Mucosa of descending colon (tissue), 3 donors: ENCODE results near the gene FANCL. TPM values are rescaled to one million over a fixed set of nuclear protein-coding genes. Genes with fewer than 3 reads are reported as not detected.
A peak's percentile ranks its signal among the peaks of the same experiment; 100 is the strongest.
"Not testable (repeated sequence)": the region's sequence is repeated elsewhere in the genome, so short reads cannot be mapped to it uniquely, and the experiment has no call there.

Experiments
- ATAC-seq: fragments of 200-7000 bp; cut with Tn5 transposase; one replicate; pipeline ENCODE4 v1.9.1; 2020; ENCODE audit warnings: mild to moderate bottlenecking, moderate library complexity
- DNase-seq, 3 donors: peaks; one replicate each; pipeline ENCODE4 v3.0.0-alpha.2; 2020
- H3K36me3 ChIP-seq: fragments of 200-600 bp; one replicate; pipeline ENCODE4 v1.8.0; 2021; ENCODE audit warnings: low read depth, mild to moderate bottlenecking
- H3K4me1 ChIP-seq: fragments of 200-600 bp; one replicate; pipeline ENCODE4 v1.8.0; 2021; ENCODE audit warnings: low read depth, mild to moderate bottlenecking
- H3K4me3 ChIP-seq: fragments of 200-600 bp; one replicate; pipeline ENCODE4 v1.8.0; 2021; ENCODE audit warnings: mild to moderate bottlenecking
- H3K9me3 ChIP-seq: fragments of 200-600 bp; one replicate; pipeline ENCODE4 v1.8.0; 2021; ENCODE audit warnings: mild to moderate bottlenecking
- intact Hi-C, 2 donors: fragments of 100-400 bp; cut with DNase I in 1 of 2; cut with micrococcal nuclease in 1 of 2; formaldehyde crosslinking; loops; one replicate each; pipeline versions ENCODE4 v1.11.0 to v1.11.1; 2022; cut with DNase I, micrococcal nuclease
- total RNA-seq, 3 donors: library from RNA; stranded (reverse); fragmentation: NEBNext Ultra II Directional in 2 of 3; extraction: Animal tissue kit (Norgen Biotek cat#: 25700) in 2 of 3; gene quantifications; one replicate each; pipeline versions ENCODE4 v1.2.1 to v1.2.4, GENCODE V29; 2021 to 2023
- TF ChIP-seq, protein P1 (sequence below): fragments of 200-600 bp; IDR thresholded peaks from one replicate; pipeline ENCODE4 v1.8.0; 2022; ENCODE audit warnings: antibody characterized with exemption, mild to moderate bottlenecking
- donor health status: DM: no; HTN: no; CAD: no; lungs with moderate emphysema.
- donor health status: DM: no; HTN: no; CAD: no.
- donor health status: DM: no; HTN: yes; CAD: no.

Gene FANCL
- total RNA-seq, 3 donors from 2014 or later: 19.5 to 33.5 (median 26.4) TPM

DNA sequence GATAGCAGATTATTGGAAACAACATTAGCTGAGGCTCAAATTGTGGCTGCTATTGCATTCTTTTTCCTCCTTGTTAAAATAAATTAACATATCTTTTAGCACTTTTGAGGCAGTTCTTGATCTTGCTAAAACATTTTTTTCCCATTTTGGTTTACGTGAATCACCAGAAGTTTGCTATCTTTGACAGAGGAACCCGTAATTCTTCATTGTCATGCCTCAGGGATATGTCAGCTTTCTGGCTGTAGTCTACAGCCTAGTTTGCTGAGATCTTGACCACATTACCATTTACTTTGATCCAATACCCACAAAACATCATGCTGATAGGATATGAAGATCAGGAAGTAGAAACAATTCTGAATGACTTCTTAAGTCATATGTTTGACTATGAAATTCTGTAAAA, 25.1 kb upstream of the FANCL start:
- no peaks in the 10 kb centered on the region for H3K9me3 ChIP-seq
- TF ChIP-seq, protein P1, sequence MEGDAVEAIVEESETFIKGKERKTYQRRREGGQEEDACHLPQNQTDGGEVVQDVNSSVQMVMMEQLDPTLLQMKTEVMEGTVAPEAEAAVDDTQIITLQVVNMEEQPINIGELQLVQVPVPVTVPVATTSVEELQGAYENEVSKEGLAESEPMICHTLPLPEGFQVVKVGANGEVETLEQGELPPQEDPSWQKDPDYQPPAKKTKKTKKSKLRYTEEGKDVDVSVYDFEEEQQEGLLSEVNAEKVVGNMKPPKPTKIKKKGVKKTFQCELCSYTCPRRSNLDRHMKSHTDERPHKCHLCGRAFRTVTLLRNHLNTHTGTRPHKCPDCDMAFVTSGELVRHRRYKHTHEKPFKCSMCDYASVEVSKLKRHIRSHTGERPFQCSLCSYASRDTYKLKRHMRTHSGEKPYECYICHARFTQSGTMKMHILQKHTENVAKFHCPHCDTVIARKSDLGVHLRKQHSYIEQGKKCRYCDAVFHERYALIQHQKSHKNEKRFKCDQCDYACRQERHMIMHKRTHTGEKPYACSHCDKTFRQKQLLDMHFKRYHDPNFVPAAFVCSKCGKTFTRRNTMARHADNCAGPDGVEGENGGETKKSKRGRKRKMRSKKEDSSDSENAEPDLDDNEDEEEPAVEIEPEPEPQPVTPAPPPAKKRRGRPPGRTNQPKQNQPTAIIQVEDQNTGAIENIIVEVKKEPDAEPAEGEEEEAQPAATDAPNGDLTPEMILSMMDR: no peak
- intact Hi-C loops: no loop called here
- H3K36me3 ChIP-seq: no peaks in the 10 kb centered on the region
- ATAC-seq: no peak
- DNase-seq: no peak
- H3K4me1 ChIP-seq: no peaks in the 10 kb centered on the region
- H3K4me3 ChIP-seq: no peak overlapping the region

DNA sequence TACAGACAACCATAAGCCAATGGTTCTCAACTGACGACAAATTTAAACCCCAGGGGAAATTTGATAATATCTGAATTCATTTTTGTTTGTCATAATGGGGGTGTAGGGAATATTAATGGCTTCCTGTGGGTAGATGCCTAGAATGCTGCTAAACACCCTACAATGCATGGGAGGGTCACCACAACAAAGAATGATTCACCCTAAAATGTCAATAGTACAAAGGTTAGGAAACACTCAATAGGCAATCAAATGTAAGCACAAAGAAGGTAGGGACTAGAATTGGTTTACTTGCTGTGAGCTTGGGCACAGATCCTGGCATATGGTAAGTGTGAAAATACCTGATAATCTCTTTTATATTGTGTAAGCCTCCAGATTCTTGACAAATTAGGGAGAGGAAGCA, 20.1 kb upstream of the FANCL start:
- H3K9me3 ChIP-seq: no peaks in the 10 kb centered on the region
- H3K4me1 ChIP-seq: no peaks in the 10 kb centered on the region
- no peak overlapping the region for H3K4me3 ChIP-seq
- no peak for ATAC-seq
- H3K36me3 ChIP-seq: no peaks in the 10 kb centered on the region
- TF ChIP-seq, protein P1: no peak
- intact Hi-C loops: no loop called here
- DNase-seq: no peak

GRCh38 chr2:58258456-58258855, 17.3 kb upstream of the FANCL start:
- H3K36me3 ChIP-seq, H3K4me1 ChIP-seq, DNase-seq, H3K4me3 ChIP-seq, H3K9me3 ChIP-seq, ATAC-seq, intact Hi-C loops: not testable (repeated sequence)

DNA sequence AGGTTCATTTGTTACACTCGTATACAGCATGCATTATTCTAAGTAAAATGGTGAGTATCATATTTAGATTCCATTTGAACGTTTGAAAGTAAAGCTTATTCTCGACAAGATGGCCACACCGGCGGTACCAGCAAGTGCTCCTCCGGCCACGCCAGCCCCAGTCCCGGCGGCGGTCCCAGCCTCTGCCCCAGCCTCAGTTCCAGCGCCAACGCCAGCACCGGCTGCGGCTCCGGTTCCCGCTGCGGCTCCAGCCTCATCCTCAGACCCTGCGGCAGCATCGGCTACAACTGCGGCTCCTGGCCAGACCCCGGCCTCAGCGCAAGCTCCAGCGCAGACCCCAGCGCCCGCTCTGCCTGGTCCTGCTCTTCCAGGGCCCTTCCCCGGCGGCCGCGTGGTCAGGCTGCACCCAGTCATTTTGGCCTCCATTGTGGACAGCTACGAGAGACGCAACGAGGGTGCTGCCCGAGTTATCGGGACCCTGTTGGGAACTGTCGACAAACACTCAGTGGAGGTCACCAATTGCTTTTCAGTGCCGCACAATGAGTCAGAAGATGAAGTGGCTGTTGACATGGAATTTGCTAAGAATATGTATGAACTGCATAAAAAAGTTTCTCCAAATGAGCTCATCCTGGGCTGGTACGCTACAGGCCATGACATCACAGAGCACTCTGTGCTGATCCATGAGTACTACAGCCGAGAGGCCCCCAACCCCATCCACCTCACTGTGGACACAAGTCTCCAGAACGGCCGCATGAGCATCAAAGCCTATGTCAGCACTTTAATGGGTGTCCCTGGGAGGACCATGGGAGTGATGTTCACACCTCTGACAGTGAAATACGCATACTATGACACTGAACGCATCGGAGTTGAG, 10.4 kb upstream of the FANCL start:
- intact Hi-C loops, ATAC-seq, H3K4me1 ChIP-seq, H3K9me3 ChIP-seq, H3K36me3 ChIP-seq, H3K4me3 ChIP-seq: not testable (repeated sequence)
- peak in 1 of 3 donors; percentile 31 for DNase-seq

- no peak for DNase-seq
- TF ChIP-seq, protein P1: no peak
- peak overlapping the region; percentile 83 for H3K4me3 ChIP-seq
- intact Hi-C loops: no loop called here
- ATAC-seq: no peak
- no peaks in the 10 kb centered on the region for H3K36me3 ChIP-seq
- peaks cover 6% of the 10 kb centered on the region for H3K4me1 ChIP-seq
- no peaks in the 10 kb centered on the region for H3K9me3 ChIP-seq
Measured at GRCh38 chr2:58241546-58241864, 380 bp upstream of the FANCL start.

DNA sequence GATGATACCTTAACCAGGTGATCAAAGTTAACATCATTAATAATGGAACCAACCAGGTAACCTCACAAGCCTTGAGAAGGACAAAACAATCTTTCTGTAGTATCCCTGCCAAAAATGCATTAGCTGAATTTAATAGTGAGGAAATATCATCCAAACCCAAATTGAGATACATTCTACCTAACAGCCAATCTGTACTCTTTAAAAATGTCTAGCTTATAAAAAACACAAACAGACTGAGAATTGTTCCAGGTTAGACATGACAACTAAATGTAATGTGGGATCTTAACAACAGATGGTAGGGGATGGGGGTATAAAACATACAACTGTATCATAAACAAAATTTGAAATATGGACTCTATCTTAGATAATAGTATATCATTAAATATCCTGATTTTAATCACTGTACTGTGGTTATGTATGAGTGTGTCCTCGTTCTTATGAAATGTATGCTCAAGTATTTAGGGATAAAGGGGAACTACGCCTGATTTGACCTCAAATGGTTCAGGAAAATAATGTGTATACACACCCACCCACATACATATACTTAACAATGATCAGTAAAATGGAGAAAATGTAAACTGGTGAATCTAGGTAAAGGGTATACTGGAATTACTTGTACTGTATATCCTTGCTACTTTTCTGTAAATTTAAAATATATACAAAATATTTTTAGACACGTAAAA, 1.7 kb downstream of the FANCL start:
- DNase-seq: no peak
- TF ChIP-seq, protein P1: no peak
- Histone ChIP-seq H3K4me1 (peaks cover 6% of the 10 kb centered on the region), H3K9me3 (no peaks in the 10 kb centered on the region), H3K36me3 (no peaks in the 10 kb centered on the region), H3K4me3 (no peak overlapping the region)
- ATAC-seq: no peak
- intact Hi-C loops: no loop called here
